Measurements from ENCODE around the gene SYF2. TPM values are rescaled to one million over a fixed set of nuclear protein-coding genes. Genes with fewer than 3 reads are reported as not detected.

Gene SYF2
- total RNA-seq, 1 experiment from 2014 or later = 35.3 TPM

GRCh38 chr1:25174363-25174729 is 58.0 kb downstream of the SYF2 start:
- Mint-ChIP-seq H3K4me3 (no peak overlapping the region), H3K27ac (no peak overlapping the region), H3K9me3 (peaks cover 22% of the 10 kb centered on the region), H3K36me3 (peaks cover 4% of the 10 kb centered on the region; the same call in 1 of the 2 replicates), H3K4me1 (no peaks in the 10 kb centered on the region; the same call in 1 of the 2 replicates), H3K27me3 (ENCODE audit: low read depth) (peaks cover 5% of the 10 kb centered on the region)
- DNase-seq (ENCODE audit: low spot score) (no peak), ATAC-seq (no peak)
- TF ChIP-seq ZBTB43 (CRISPR knock-in tag; IDR thresholded peaks at IDR 0.05) (no peak), ZSCAN18 (CRISPR knock-in tag; IDR thresholded peaks at IDR 0.05) (no peak), OVOL2 (CRISPR knock-in tag; IDR thresholded peaks at IDR 0.05; ENCODE audit: borderline replicate concordance) (no peak), NR2C2 (CRISPR knock-in tag; IDR thresholded peaks at IDR 0.05) (no peak), GABPB1 (CRISPR knock-in tag; IDR thresholded peaks at IDR 0.05) (peak; percentile 43; the same call in 1 of the 2 replicates)
- ChIA-PET POLR2A (no interaction called here), CTCF (no interaction called here)

- Mint-ChIP-seq H3K27me3 (ENCODE audit: low read depth) (peaks cover 5% of the 10 kb centered on the region), H3K27ac (no peak overlapping the region), H3K9me3 (peaks cover 22% of the 10 kb centered on the region), H3K4me3 (no peak overlapping the region), H3K36me3 (peaks cover 4% of the 10 kb centered on the region; the same call in 1 of the 2 replicates), H3K4me1 (peaks cover 4% of the 10 kb centered on the region; the same call in 1 of the 2 replicates)
- POLR2A ChIA-PET = no interaction called here
- no peak for TF ChIP-seq MAX (CRISPR knock-in tag; IDR thresholded peaks at IDR 0.05)
- TF ChIP-seq ESRRA (CRISPR knock-in tag; IDR thresholded peaks at IDR 0.05; ENCODE audit: borderline replicate concordance) = no peak
- no peak for TF ChIP-seq ZNF317 (CRISPR knock-in tag; IDR thresholded peaks at IDR 0.05; ENCODE audit: borderline replicate concordance, low read depth)
- no peak for TF ChIP-seq NR2C2 (CRISPR knock-in tag; IDR thresholded peaks at IDR 0.05)
- TF ChIP-seq HMGXB4 (CRISPR knock-in tag; IDR thresholded peaks at IDR 0.05) = no peak
- no peak for TF ChIP-seq IRF2 (CRISPR knock-in tag; IDR thresholded peaks at IDR 0.05; ENCODE audit: borderline replicate concordance, low read depth)
- TF ChIP-seq ZNF532 (CRISPR knock-in tag; IDR thresholded peaks at IDR 0.05; ENCODE audit: borderline replicate concordance) = no peak
- TF ChIP-seq ZNF425 (CRISPR knock-in tag; conservative IDR thresholded peaks at IDR 0.05) = no peak
- no peak for TF ChIP-seq ATF2 (CRISPR knock-in tag; IDR thresholded peaks at IDR 0.05; ENCODE audit: borderline replicate concordance, low read depth)
- no peak for TF ChIP-seq JUN (CRISPR knock-in tag; IDR thresholded peaks at IDR 0.05)
- TF ChIP-seq FOXJ3 (CRISPR knock-in tag; IDR thresholded peaks at IDR 0.05; ENCODE audit: borderline replicate concordance) = no peak
- no peak for TF ChIP-seq ZNF121 (CRISPR knock-in tag; IDR thresholded peaks at IDR 0.05)
- TF ChIP-seq ZMAT4 (CRISPR knock-in tag; IDR thresholded peaks at IDR 0.05) = no peak
- TF ChIP-seq NFATC4 (CRISPR knock-in tag; IDR thresholded peaks at IDR 0.05) = no peak
- no peak for TF ChIP-seq ZNF138 (CRISPR knock-in tag; conservative IDR thresholded peaks at IDR 0.05)
- CTCF ChIA-PET = no interaction called here
- ATAC-seq = no peak
- DNase-seq (ENCODE audit: low spot score) = no peak
Measured at GRCh38 chr1:25173809-25174340, 58.4 kb downstream of the SYF2 start.

Data from WTC11 (cell line).